Left kidney (tissue), 8 donors: ENCODE results near the gene C2CD4B. TPM values are rescaled to one million over a fixed set of nuclear protein-coding genes. Genes with fewer than 3 reads are reported as not detected.

Experiments used
- DNase-seq: peaks from one replicate; pipeline ENCODE4 v3.0.0-alpha.2; 2013
- long read RNA-seq, 8 donors: transcript quantifications; one replicate each; lab custom pipeline, GENCODE V29; 2026
- polyA plus RNA-seq: library from polyadenylated mRNA; unstranded; fragments of 120-200 nt; gene quantifications from one replicate; pipeline ENCODE4 v1.2.1, GENCODE V29; 2013; ENCODE audit not compliant: insufficient read length

The C2CD4B gene, protein sequence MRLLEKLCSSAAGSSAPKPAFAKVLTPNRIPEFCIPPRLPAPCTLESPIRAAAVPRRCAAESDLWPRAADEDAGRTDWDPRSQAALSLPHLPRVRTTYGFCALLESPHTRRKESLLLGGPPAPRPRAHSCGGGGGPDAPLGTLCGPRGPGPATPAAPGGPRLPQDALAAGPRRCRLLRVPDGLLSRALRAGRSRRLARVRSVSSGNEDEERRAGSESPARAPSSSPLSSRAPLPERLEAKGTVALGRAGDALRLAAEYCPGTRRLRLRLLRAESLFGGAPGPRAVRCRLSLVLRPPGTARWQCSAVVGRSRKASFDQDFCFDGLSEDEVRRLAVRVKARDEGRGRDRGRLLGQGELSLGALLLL
- 0.28 TPM for polyA plus RNA-seq
- long read RNA-seq, donor 1, partial matches to known transcripts = 0 of 4 reads
- long read RNA-seq, donor 1, other reads (novel, unspliced or antisense) = 0 of 4 reads
- long read RNA-seq, donor 2 = 0 reads
- long read RNA-seq, donor 3 = 0 reads
- long read RNA-seq, donor 4 = 0 reads
- long read RNA-seq, donor 5, partial matches to known transcripts = 0 of 1 reads
- long read RNA-seq, donor 5, other reads (novel, unspliced or antisense) = 0 of 1 reads
- long read RNA-seq, donor 6 = 0 reads
- long read RNA-seq, donor 7, partial matches to known transcripts = 0 of 1 reads
- long read RNA-seq, donor 7, other reads (novel, unspliced or antisense) = 0 of 1 reads
- long read RNA-seq, donor 8, partial matches to known transcripts = 0 of 1 reads
- long read RNA-seq, donor 8, other reads (novel, unspliced or antisense) = 0 of 1 reads

DNA sequence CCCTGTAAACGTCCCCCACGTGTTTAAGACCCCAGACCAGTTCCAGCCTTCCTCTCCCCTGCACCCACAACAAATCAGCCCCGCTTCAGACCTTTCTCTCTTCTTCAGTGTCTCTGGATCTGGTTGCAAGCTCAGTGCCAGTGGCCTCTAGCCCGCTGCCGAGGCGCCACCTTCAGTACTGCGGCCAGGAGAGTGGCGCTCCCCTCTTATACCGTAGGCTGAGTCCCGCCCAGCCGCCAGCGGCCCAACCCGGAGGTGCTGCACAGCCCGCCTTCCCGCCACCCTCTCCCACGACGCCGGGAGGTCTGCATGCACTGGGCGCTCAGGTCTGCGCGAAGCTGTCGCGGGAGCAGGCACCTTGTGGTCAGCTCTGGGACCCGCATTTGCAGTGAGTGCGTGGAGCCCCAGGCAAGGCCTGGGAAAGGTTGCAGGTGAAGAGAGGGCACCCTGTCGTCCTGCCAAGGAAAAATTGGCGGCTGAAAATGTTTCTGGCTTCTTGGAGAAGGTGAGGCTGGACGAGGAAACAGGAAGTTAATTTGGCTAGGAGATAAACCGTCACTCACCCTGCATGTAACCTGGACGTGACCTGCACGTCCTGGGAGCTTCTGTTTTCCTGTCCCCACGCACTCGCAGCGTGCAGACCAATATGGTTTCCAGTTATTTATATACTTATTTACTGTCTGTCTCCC, at the start of gene C2CD4B:
C2CD4B (minus strand) TSS at position 182 of the 689 bp plus-strand sequence. CDS start 301 bp downstream, outside the sequence.
- no peak for DNase-seq

DNA sequence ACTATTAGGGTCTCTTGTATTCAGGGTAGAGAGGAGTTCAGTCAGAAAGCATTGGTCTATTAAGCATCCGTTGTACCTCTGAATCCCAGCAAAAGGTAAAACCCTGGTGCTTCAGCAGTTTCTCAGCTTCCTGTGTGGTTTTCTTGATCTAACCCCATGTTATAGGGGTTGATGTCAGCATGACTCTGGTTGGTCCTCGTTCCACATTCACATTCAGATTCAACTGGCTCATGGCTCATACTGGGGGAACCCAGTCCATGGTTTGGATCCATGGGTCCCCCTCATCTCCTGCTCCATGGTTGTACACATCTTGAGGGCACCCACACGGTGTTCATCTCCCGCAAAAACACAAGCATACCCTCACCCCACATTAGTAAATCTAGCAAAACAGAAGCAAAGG, 47.7 kb upstream of the C2CD4B start:
- DNase-seq = no peak

DNA sequence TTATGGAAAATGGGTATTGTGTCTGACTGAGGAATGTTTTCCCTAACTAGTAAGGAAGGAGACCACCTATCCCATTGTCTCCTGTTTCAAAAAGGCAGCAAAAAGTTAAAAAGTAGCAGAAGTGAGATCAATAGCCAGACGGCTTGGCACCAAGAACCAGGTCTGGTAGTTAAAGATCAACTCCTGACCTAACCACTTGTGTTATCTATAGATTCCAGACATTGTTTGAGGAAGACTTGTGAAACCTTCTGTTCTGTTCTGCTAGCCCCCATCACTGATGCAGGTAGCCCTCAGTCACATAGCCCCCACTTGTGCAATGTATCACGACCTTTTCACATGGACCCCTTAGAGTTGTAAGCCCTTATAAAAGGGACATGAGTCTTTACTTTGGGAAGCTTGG, 46.3 kb upstream of the C2CD4B start:
- DNase-seq = no peak

DNA sequence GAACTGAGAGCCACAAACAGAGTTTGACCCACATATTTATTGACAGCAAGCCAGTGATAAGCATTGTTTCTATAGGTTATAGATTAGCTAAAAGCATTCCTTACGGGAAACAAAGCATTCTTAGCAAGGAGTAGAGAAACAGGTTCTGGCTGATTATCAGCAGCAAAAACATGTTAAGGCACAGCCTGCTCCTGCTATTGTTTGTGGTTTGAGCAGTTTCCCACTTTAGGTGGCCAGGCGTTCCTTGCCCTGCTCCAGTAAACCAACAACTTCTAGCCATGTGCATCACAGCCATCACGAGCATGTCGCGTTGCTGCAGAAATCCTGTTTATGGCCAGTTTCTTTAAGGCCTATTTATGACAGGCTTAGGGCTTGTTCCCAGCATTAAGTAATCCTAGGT, 44.7 kb upstream of the C2CD4B start:
- DNase-seq = no peak

DNA sequence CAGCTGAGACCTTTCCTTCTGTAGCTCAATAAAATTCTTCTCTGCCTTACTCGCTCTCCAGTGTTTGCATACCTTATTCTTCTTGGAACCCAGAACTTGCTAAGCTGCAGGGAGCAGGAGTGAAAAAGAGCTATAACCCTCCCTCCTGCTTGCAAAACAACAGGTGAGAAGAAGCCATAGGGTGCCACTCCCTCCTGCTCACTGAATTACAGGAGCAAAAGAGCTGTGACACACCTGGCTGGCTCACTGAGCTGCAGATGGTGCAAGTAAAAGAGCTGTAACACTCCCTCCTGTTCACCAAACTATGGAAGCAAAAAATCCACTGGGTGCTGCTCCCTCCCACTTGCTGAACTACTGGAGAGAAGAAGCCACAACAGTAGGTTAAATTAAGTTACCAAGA, 44.2 kb upstream of the C2CD4B start:
- DNase-seq = no peak

DNA sequence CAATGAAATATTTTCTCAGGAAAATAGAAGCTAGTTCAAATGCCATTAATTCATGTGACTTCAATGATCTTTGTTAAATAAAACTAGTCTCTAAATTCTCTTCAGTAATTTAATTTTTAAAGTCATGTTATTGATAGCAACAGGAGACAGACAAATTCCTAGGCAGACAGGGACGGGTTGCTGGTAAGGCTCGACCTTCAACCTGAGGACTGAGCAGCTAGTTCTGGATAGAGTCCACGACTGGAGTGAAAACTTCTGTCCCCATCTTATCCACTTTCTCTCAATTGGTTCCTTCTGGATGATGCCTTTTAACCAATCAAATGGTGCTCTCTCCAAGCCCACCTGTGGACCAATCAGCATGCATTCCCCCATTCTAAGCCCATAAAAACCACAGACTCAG, 43.8 kb upstream of the C2CD4B start:
- no peak for DNase-seq

DNA sequence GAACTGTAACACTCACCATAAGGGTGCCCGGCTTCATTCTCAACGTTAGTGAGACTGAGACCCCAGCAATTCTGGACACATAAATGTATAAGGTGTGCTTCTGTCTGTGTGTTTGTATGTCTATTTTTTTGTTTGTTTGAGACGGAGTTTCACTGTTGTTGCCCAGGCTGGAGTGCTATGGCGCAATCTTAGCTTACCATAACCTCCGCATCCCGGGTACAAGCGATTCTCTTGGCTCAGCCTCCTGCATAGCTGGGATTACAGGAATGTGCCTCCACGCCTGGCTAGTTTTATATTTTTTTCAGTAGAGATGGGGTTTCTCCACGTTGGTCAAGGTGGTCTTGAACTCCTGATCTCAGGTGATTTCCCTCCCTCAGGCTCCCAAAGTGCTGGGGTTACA, 43.3 kb upstream of the C2CD4B start:
- DNase-seq = no peak

DNA sequence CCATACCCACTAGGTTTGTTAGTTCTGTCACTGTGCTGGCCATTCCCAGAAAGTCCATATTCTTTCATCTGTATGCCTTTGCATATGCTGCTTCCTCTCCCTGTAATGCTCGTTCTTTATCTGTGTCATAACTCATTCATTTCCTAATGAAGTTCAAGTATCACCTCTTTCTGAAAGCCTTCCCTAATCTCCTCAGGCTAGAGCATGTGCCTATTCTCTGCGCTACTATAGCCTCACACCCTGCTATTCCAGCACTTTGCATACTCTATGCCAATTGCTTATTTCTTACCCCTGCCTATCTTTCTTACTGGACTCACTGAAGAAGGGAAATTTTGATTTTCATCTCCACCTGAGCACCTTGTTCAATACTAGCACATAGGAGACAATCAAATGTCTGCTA, 25.6 kb upstream of the C2CD4B start:
- no peak for DNase-seq

DNA sequence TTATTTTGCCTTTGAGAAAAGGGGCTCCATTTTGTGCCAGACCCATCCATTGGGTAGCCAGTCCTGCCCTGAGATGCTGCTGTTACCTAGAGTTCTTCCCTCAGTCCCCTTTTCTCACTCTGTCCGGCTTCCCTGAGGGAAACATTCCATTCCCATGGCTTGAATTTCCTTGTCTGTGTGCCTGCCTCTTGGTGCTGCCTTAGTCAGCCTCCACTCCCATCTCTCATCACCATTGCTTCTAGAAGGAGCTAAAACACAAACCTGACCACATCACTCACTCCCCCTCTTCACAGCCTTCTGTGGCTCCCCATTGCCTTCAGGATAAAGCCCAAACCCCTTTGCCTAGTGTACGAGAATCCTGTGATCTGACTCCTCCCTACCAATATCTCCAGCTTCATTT, 25.2 kb upstream of the C2CD4B start:
- no peak for DNase-seq

DNA sequence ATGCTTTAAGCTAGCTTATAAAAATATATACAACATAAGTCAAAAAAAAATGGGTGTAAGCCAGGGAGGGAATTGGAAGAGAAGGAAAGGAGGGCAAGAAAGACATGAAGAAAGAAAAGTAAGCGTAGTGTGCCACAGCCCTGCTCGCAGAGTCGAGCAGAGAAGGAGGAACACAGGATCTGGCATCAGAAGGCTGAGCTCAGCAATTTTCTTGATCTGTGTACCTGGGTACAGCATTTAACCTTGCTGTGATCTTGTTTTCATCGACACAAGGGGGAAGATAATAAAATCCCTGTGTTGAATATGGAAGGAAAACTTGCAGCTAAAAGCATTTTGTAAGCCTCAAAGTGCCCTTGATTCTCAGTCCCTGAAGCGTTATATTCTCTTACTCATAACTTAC, 23.7 kb upstream of the C2CD4B start:
- no peak for DNase-seq

DNA sequence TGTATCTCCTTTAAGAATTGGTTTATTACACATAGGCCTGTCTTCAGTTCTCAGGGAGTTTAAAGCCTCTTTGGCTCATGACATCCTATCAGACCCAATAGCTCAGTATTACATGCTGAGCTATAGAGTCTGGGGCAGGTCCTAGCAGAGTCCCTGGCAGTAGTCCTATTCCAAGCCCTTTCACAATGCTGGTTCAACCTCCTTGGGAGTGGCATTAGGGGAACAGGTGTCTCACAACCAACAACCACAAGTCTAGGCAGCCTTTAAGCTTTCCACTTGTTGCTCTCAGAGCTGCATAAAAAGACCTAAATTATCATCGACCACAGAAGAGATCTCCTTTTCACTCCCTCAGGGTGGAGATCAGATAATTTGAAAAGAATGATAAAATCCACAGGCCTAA, 22.8 kb upstream of the C2CD4B start:
- no peak for DNase-seq

DNA sequence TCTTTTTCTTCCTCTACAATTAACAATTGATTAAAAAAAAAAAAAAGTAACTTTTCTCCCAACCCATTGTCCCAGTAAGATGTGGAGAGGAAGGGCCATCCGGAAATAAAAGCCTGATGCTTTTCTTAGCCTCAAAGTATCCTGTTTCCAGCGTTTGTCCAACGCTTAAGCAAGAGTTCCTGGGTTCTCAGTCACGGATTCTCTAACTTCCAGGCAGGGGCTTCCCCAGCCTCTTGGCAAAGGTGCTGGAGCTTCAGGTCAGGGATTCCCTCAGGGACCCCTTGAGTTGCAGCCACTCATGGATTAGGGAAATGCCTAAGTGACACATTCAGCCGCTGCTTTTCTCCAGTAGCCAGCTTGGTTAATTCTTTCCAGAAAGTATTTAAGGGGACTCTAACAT, 22.3 kb upstream of the C2CD4B start:
- no peak for DNase-seq

DNA sequence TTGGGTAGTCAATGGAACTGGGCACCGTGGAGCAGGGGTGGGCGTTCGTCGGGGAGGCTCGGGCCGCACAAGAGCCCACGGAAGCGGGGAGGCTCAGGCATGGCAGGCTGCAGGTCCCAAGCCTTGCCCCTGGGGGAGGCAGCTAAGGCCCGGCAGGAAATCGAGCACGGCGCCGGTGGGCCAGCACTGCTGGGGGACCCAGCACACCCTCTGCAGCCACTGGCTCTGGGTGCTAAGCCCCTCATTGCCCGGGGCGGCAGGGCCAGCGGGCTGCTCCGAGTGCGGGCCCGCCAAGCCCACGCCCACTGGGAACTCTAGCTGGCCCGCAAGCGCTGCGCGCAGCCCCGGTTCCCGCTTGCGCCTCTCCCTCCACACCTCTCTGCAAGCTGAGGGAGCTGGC, 21.5 kb upstream of the C2CD4B start:
- no peak for DNase-seq

DNA sequence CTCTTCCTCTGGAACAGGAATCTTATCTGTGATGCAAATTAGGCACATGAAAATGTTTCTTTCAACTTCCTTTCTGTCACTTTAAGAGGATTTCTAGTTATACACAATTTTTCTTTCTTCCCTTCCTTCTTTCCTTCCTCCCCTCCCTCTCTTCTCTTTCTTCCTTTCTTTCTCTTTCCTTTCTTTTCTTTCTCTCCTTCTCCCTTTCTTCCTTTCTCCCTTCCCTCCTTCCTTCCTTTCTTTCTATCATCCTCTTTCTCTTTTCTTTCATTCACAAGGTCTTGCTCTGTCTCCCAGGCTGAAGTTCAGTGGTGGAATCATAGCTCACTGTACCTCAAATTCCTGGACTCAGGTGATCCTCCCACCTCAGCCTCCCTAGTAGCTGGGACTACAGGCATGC, 18.0 kb upstream of the C2CD4B start:
- no peak for DNase-seq

DNA sequence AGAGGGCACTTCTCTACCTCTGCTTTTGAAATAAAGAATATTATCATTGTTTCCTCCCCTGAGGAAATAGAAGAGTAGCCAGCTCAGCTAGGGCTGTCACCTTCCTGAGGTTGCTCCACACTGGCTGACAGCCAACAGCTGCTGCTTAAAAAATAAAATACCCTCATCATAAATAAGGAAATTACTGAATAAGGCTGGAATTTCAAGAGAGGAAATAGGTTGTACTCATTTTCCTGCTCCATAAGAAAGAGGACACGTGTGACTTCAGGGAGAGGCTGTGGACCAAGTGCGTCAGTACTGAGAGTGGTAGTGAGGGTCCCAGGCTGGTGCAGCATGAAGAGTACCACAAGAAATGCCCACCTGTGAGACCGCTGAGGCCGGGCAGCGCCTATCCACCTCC, 8.1 kb upstream of the C2CD4B start:
- DNase-seq = no peak

DNA sequence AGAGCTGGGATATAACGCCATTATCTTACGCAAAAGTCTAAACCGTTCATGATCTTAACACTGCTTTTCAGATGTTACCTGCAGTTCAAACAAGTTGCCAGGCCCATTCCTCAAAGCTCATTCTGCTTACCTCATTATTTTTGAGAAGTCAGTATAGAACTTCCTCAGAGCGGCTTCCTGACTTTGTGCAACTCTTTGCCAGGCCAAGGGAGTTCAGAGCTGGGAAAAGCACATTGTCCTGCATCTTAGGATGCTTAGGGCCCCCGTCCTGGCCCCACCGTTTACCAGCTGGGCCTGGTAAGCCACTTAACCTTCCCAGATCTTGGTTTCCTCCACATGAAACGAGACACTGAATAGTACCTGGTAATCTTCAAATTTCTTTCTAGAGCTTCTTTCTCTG, 6.8 kb upstream of the C2CD4B start:
- no peak for DNase-seq

DNA sequence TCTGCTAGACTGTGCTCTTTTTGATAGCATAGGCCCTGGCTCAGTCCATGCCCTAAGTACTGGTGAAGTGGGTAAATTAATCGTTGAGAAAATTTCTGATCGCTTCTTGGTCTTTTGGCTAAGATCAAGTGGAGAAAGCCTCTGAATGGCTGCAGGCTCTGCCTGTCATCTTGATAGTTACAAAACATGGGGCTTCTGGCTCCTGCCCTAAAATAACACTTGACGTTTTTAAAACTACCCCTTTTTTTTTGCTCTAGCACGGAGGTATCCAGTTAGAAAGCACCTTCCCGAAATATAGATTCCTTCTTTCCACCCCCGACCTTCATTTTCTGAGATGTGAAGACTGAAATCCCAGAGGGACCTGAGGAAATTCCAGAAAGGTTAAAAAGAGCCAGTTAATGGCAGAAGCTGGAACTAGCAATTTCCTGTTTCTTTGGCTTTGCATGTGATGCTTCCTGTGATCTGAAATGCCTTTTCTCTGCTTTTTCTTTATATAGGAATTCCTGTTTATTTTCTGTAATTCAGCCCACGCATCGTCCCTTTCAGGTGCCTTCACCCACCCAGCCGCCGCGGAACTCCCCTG, 799 bp upstream of the C2CD4B start:
- DNase-seq = no peak

DNA sequence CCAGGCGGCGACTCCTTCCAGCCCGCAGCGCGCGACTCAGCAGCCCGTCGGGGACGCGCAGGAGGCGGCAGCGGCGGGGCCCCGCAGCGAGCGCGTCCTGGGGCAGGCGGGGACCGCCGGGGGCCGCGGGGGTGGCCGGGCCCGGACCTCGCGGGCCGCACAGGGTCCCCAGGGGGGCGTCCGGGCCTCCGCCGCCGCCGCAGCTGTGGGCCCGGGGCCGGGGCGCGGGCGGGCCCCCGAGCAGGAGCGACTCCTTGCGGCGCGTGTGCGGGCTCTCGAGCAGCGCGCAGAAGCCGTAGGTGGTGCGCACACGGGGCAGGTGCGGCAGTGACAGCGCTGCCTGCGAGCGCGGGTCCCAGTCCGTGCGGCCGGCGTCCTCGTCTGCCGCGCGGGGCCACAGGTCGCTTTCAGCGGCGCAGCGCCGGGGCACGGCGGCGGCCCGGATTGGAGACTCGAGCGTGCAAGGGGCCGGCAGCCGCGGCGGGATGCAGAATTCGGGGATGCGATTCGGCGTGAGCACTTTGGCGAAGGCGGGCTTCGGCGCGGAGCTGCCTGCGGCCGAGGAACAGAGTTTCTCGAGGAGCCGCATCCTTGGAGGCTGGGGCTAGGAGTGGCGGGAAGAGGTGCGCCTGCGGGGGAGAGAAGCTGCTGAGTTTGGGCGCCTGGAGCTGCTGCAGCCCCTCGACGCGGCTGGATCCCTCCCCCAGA, 535 bp downstream of the C2CD4B start:
- DNase-seq = no peak

DNA sequence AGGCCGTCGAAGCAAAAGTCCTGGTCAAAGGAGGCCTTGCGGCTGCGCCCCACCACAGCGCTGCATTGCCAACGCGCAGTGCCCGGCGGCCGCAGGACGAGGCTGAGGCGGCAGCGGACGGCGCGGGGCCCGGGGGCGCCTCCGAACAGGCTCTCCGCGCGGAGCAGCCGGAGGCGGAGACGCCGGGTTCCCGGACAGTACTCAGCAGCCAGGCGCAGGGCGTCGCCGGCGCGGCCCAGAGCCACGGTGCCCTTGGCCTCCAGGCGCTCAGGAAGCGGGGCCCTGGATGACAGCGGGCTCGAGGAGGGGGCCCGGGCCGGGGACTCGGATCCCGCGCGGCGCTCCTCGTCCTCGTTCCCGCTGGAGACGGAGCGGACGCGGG, 1.1 kb downstream of the C2CD4B start:
- no peak for DNase-seq

DNA sequence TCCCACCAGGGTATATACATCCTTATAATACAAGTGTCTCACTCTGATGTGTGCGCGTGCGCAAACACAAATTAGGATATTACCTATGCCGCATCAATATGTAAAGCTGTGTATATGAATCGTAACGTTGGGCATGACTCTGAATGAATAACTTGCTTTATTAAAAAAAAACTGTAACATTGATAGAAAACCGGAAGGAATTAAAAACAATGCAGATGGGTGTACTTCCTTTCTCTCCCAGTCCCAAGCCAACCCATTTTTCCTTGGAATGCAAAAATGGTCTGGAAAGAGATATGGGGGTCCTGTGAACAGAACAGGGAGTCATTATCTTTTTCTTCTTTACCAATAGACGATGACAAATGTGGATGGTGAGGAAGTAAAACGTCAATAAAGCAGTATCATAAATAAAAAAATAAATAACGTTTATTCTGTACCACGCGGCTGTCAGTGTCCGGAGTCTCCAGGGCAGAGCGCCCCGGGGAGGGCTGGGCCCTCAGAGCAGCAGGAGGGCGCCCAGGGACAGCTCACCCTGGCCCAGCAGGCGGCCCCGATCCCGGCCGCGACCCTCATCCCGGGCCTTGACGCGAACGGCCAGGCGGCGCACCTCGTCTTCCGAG, 1.6 kb downstream of the C2CD4B start:
- DNase-seq = no peak

DNA sequence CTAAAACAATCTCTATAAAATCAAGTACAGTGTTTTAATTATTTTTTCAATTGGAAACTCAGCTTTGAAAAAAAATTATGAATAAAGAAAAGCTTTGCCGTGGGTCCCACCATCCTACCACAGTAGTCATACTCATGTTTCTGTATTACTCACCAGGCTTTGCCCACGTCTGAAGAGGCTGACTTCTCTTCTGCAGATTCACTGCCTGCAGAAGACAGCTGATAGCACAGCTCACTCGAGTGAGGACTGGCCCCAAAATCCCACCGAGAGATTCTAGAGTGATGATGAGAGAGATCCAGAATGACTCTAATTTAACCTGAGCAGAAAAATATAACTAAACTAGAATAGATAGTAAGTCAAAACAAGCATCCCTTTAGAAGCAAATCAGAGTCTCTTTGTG, 11.9 kb downstream of the C2CD4B start:
- DNase-seq = no peak

DNA sequence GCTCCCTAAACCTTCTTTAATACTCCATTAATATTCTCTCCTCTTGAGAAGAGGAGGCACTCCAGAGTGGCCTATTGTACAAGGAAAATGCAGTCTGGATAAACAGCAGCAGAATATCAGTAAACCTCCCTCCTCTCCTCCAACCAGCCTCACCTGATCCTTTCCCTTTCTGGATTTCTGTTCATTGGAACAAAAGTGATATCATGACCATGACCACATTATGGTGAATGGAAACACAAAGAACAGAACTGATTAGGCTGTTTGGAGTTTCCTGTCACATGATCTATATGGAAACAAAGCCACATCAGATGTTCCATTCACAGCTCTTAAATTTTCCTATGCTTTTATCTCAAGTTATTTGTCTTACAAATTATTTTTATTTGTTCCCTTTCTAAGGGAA, 14.6 kb downstream of the C2CD4B start:
- DNase-seq = no peak
